MM.1S (cell line): ENCODE measurements around the gene LRRC28.
A peak's percentile ranks its signal among the peaks of the same experiment; 100 is the strongest.

Experiments used
- DNase-seq: peaks from one replicate; pipeline ENCODE4 v3.0.0-alpha.2; 2015
- H2AFZ ChIP-seq: fragments of 300-600 bp; sonication (generic); 2 replicates; pipeline ENCODE4 v1.6.0; 2016; ENCODE audit warnings: antibody characterized with exemption, low read length
- H3F3A ChIP-seq: fragments of 300-600 bp; sonication (generic); 2 replicates; pipeline ENCODE4 v1.6.1; 2016; ENCODE audit warnings: mild to moderate bottlenecking, antibody characterized with exemption, low read length, moderate library complexity, mixed read lengths; ENCODE audit not compliant: insufficient read depth
- H3K27ac ChIP-seq: fragments of 300-600 bp; sonication (generic); 2 replicates; pipeline ENCODE4 v1.5.1; 2016; ENCODE audit warnings: mild to moderate bottlenecking, low read length
- H3K27me3 ChIP-seq: fragments of 300-600 bp; sonication (generic); replicated peaks from 2 replicates; pipeline ENCODE4 v1.6.0; 2016; ENCODE audit warnings: low read length; ENCODE audit not compliant: insufficient read depth
- H3K36me3 ChIP-seq: fragments of 300-600 bp; sonication (generic); replicated peaks from 2 replicates; pipeline ENCODE4 v1.6.1; 2016; ENCODE audit warnings: mild to moderate bottlenecking, low read length, mixed read lengths; ENCODE audit not compliant: insufficient read depth
- H3K4me1 ChIP-seq: fragments of 300-600 bp; sonication (generic); 2 replicates; pipeline ENCODE4 v1.6.1; 2016; ENCODE audit warnings: low read length, mixed read lengths
- H3K4me2 ChIP-seq: fragments of 300-600 bp; sonication (generic); 2 replicates; pipeline ENCODE4 v1.6.0; 2016; ENCODE audit warnings: low read depth, low read length
- H3K4me3 ChIP-seq: fragments of 300-600 bp; sonication (generic); 2 replicates; pipeline ENCODE4 v1.5.1; 2016; ENCODE audit warnings: low read length, mixed read lengths
- H3K79me2 ChIP-seq: fragments of 300-600 bp; sonication (generic); 2 replicates; pipeline ENCODE4 v1.6.1; 2016; ENCODE audit warnings: mixed run types, low read length, mixed read lengths
- H3K9ac ChIP-seq: fragments of 300-600 bp; sonication (generic); 2 replicates; pipeline ENCODE4 v1.6.1; 2016; ENCODE audit warnings: low read length, mixed read lengths
- H3K9me2 ChIP-seq: fragments of 300-600 bp; sonication (generic); replicated peaks from 2 replicates; pipeline ENCODE4 v1.6.1; 2016; ENCODE audit warnings: mild to moderate bottlenecking, low read length, mixed read lengths; ENCODE audit not compliant: insufficient read depth
- H3K9me3 ChIP-seq: fragments of 300-600 bp; sonication (generic); replicated peaks from 2 replicates; pipeline ENCODE4 v1.6.1; 2016; ENCODE audit warnings: mild to moderate bottlenecking, low read length, mixed read lengths; ENCODE audit not compliant: insufficient read depth
- H4K20me1 ChIP-seq: fragments of 300-600 bp; sonication (generic); 2 replicates; pipeline ENCODE4 v1.6.1; 2016; ENCODE audit warnings: mild to moderate bottlenecking, low read length, moderate library complexity, mixed read lengths; ENCODE audit not compliant: insufficient read depth
- CTCF ChIP-seq: fragments of 300-600 bp; sonication (generic); IDR thresholded peaks from 2 replicates; pipeline ENCODE4 v1.5.1; 2016; ENCODE audit warnings: antibody characterized with exemption, low read length, mixed read lengths
- EZH2 ChIP-seq: fragments of 300-600 bp; sonication (generic); optimal IDR thresholded peaks from 2 replicates; pipeline ENCODE3; 2017; ENCODE audit warnings: low read depth, mild to moderate bottlenecking, antibody characterized with exemption, low read length, mixed read lengths
- EZH2phosphoT487 ChIP-seq: fragments of 300-600 bp; sonication (generic); IDR thresholded peaks from 2 replicates; pipeline ENCODE4 v1.6.1; 2018; ENCODE audit warnings: antibody characterized with exemption, low read length

The LRRC28 gene

GRCh38 chr15:99249270-99249841 is 1.9 kb upstream of the LRRC28 start, which contains the start of gene TTC23:
TSS of gene TTC23 (minus strand) at chr15:99249581. CDS start at chr15:99228712, 20,869 bp downstream.
- Histone ChIP-seq H4K20me1 (no peaks in the 10 kb centered on the region), H3F3A (no peaks in the 10 kb centered on the region), H3K9me2 (no peaks in the 10 kb centered on the region), H3K27ac (no peak within 1 kb of the TSS; the same call in 1 of the 2 replicates), H3K4me3 (peak within 1 kb of the TSS; percentile 74), H3K79me2 (no peaks in the 10 kb centered on the region), H3K9ac (peak within 1 kb of the TSS; percentile 72; the same call in 1 of the 2 replicates), H3K36me3 (no peaks in the 10 kb centered on the region), H3K4me2 (peak within 1 kb of the TSS; percentile 90), H3K9me3 (no peaks in the 10 kb centered on the region), H3K4me1 (peaks cover 13% of the 10 kb centered on the region), H3K27me3 (no peaks in the 10 kb centered on the region), H2AFZ (peak within 1 kb of the TSS; percentile 77; the same call in 1 of the 2 replicates)
- no peak for DNase-seq
- no peak for TF ChIP-seq CTCF
- no peak for TF ChIP-seq EZH2
- no peak for TF ChIP-seq EZH2phosphoT487

GRCh38 chr15:99250001-99250400 is 1.3 kb upstream of the LRRC28 start:
- H3K4me2 ChIP-seq, result peak overlapping the region; percentile 90
- H3F3A ChIP-seq, result no peaks in the 10 kb centered on the region
- peaks cover 13% of the 10 kb centered on the region for H3K4me1 ChIP-seq
- H3K9ac ChIP-seq, result no peak overlapping the region
- H3K9me2 ChIP-seq, result no peaks in the 10 kb centered on the region
- H3K36me3 ChIP-seq, result no peaks in the 10 kb centered on the region
- TF ChIP-seq CTCF (no peak), EZH2phosphoT487 (no peak), EZH2 (no peak)
- 0 out of 2 replicates have a peak overlapping the region, but pooled peaks have one; percentile 77 for H2AFZ ChIP-seq
- H4K20me1 ChIP-seq, result no peaks in the 10 kb centered on the region
- H3K4me3 ChIP-seq, result peak overlapping the region; percentile 74; the same call in 1 of the 2 replicates
- no peak for DNase-seq
- no peaks in the 10 kb centered on the region for H3K79me2 ChIP-seq
- H3K9me3 ChIP-seq, result no peaks in the 10 kb centered on the region
- no peak overlapping the region for H3K27ac ChIP-seq
- no peaks in the 10 kb centered on the region for H3K27me3 ChIP-seq

DNA sequence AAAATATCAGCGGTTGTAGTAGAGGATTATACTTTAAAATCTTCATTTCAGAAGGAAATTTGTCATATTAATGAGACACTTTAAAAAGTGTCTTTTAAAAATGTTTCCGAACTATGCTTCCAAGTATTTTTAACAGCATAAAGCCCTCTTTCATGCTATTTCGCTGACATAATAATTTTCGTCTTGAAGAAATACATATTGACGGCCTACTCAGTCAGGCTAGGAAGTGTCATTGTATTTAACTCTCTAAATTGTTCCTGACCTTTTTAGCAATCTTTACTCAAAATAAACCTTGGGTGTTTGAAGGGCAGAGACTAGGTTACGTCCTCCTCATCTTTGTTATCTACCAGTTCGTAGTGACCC is 806 bp upstream of the LRRC28 start:
- Histone ChIP-seq H3K27me3 (no peaks in the 10 kb centered on the region), H3K9me3 (no peaks in the 10 kb centered on the region), H3F3A (no peaks in the 10 kb centered on the region)

More for the DNA sequence above, 806 bp upstream of the LRRC28 start:
- Histone ChIP-seq H3K9me2 (no peaks in the 10 kb centered on the region), H3K4me2 (peak overlapping the region; percentile 90), H3K4me1 (peaks cover 13% of the 10 kb centered on the region), H4K20me1 (no peaks in the 10 kb centered on the region), H3K27ac (peak overlapping the region; percentile 65), H3K4me3 (peak overlapping the region; percentile 74), H2AFZ (peak overlapping the region; percentile 77), H3K9ac (peak overlapping the region; percentile 72), H3K79me2 (no peaks in the 10 kb centered on the region), H3K36me3 (no peaks in the 10 kb centered on the region)
- DNase-seq, result no peak
- TF ChIP-seq EZH2, result no peak
- no peak for TF ChIP-seq CTCF
- TF ChIP-seq EZH2phosphoT487, result no peak
